Measurements from ENCODE around the gene EPS8L2. TPM values are rescaled to one million over a fixed set of nuclear protein-coding genes. Genes with fewer than 3 reads are reported as not detected.

EPS8L2 gene
- total and polyA plus RNA-seq, 2 of the 13 experiments (the other 11 are each of a cell fraction or from before 2014, with no cell fraction given), result 89.3 to 416 TPM

DNA sequence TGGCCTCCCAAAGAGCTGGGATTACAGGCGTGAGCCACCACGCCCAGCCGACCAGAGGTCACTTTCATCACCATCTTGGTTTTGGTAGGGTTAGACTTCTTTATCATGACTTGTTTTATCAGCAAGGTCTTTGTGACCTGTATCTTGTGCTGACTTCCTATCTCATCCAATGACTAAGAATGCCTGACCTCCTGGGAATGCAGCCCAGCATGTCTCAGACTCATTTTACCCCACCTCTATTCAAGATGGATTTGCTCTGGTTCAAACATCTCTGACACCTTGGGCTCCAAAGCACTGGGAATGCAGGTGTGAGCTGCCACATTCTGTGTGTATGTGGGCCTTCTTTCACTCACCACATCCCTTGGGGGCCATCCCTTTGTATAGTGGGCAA lies 36.1 kb downstream of the EPS8L2 start:
- POLR2A ChIA-PET, result no interaction called here
- Histone ChIP-seq H4K20me1 (ENCODE audit: insufficient read depth, low read length) (no peaks in the 10 kb centered on the region), H3K36me3 (replicated peaks in 1 of 2; ENCODE audit: control insufficient read depth in 1 of 2, insufficient read depth in 2 of 2, low read length in 2 of 2) (no peaks in the 10 kb centered on the region), H3K9ac (ENCODE audit: insufficient read depth, low read depth, low read length) (no peak overlapping the region), H3K4me3 (replicated peaks in 1 of 3; ENCODE audit: insufficient read depth in 1 of 3, low read depth in 2 of 3, low read length in 3 of 3) (no peak overlapping the region), H3K4me2 (ENCODE audit: low read depth, low read length) (no peak overlapping the region), H3K9me3 (ENCODE audit: low read length) (no peaks in the 10 kb centered on the region), H2AFZ (ENCODE audit: low read length) (no peak overlapping the region), H3K79me2 (ENCODE audit: insufficient read depth, low read length) (no peaks in the 10 kb centered on the region), H3K27ac (ENCODE audit: extremely low read length, insufficient read depth, low read length) (no peak overlapping the region), H3K4me1 (ENCODE audit: insufficient read depth, low read length) (peaks cover 23% of the 10 kb centered on the region), H3K27me3 (ENCODE audit: control insufficient read depth in 1 of 2, insufficient read depth in 2 of 2, low read length in 2 of 2) (peaks cover 0 to 10% of the 10 kb centered on the region in 2 experiments; a peak in 4 of 5 replicates)
- FAIRE-seq, result no peak
- CTCF ChIA-PET (ENCODE audit: low intra/inter-chr PET ratio, low total read pairs), result no interaction called here
- intact Hi-C loops (cut with micrococcal nuclease; ENCODE audit: unreplicated experiment), result no loop called here
- 19% methylated on average over 3 of the region's 3 CpGs for WGBS (ENCODE audit: low lambda C conversion rate)
- TF ChIP-seq ZNF891 (CRISPR knock-in tag; IDR thresholded peaks at IDR 0.05) (no peak), MAF1 (CRISPR knock-in tag; IDR thresholded peaks at IDR 0.05; ENCODE audit: borderline replicate concordance) (no peak), ZNF772 (CRISPR knock-in tag; IDR thresholded peaks at IDR 0.05) (no peak), EED (CRISPR knock-in tag; IDR thresholded peaks at IDR 0.05) (no peak), MAFF (IDR thresholded peaks at IDR 0.05; ENCODE audit: low read depth, low read length) (no peak), ZFP1 (CRISPR knock-in tag; IDR thresholded peaks at IDR 0.05) (no peak), ZNF7 (CRISPR knock-in tag; IDR thresholded peaks at IDR 0.05) (no peak), ZNF451 (CRISPR knock-in tag; IDR thresholded peaks at IDR 0.05) (no peak), TBL1XR1 (IDR thresholded peaks at IDR 0.05; ENCODE audit: borderline replicate concordance, low read length, partially characterized antibody) (no peak), SMC3 (IDR thresholded peaks at IDR 0.05; ENCODE audit: low read length) (no peak), ZSCAN9 (CRISPR knock-in tag; IDR thresholded peaks at IDR 0.05; ENCODE audit: borderline replicate concordance) (no peak)
- TF ChIP-seq, protein P1, sequence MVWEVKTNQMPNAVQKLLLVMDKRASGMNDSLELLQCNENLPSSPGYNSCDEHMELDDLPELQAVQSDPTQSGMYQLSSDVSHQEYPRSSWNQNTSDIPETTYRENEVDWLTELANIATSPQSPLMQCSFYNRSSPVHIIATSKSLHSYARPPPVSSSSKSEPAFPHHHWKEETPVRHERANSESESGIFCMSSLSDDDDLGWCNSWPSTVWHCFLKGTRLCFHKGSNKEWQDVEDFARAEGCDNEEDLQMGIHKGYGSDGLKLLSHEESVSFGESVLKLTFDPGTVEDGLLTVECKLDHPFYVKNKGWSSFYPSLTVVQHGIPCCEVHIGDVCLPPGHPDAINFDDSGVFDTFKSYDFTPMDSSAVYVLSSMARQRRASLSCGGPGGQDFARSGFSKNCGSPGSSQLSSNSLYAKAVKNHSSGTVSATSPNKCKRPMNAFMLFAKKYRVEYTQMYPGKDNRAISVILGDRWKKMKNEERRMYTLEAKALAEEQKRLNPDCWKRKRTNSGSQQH (CRISPR knock-in tag; IDR thresholded peaks at IDR 0.05; ENCODE audit: low read depth), result no peak
- TF ChIP-seq, protein P2, sequence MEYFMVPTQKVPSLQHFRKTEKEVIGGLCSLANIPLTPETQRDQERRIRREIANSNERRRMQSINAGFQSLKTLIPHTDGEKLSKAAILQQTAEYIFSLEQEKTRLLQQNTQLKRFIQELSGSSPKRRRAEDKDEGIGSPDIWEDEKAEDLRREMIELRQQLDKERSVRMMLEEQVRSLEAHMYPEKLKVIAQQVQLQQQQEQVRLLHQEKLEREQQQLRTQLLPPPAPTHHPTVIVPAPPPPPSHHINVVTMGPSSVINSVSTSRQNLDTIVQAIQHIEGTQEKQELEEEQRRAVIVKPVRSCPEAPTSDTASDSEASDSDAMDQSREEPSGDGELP (IDR thresholded peaks at IDR 0.05; ENCODE audit: borderline replicate concordance, low read depth), result no peak
- TF ChIP-seq, protein P3, sequence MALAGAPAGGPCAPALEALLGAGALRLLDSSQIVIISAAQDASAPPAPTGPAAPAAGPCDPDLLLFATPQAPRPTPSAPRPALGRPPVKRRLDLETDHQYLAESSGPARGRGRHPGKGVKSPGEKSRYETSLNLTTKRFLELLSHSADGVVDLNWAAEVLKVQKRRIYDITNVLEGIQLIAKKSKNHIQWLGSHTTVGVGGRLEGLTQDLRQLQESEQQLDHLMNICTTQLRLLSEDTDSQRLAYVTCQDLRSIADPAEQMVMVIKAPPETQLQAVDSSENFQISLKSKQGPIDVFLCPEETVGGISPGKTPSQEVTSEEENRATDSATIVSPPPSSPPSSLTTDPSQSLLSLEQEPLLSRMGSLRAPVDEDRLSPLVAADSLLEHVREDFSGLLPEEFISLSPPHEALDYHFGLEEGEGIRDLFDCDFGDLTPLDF (CRISPR knock-in tag; IDR thresholded peaks at IDR 0.05), result no peak
- TF ChIP-seq, protein P4, sequence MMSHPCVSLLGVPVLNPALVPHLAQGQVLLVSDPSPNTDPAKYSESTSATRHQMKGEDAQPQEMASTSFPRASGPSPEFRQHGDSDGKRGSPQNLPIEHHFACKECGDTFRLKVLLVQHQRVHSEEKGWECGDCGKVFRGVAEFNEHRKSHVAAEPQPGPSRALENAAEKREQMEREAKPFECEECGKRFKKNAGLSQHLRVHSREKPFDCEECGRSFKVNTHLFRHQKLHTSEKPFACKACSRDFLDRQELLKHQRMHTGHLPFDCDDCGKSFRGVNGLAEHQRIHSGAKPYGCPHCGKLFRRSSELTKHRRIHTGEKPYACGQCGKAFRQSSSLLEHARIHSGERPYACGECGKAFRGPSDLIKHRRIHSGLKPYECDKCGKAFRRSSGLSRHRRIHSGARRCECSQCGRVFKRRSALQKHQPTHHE (CRISPR knock-in tag; IDR thresholded peaks at IDR 0.05; ENCODE audit: borderline replicate concordance), result no peak
- TF ChIP-seq, protein P5, sequence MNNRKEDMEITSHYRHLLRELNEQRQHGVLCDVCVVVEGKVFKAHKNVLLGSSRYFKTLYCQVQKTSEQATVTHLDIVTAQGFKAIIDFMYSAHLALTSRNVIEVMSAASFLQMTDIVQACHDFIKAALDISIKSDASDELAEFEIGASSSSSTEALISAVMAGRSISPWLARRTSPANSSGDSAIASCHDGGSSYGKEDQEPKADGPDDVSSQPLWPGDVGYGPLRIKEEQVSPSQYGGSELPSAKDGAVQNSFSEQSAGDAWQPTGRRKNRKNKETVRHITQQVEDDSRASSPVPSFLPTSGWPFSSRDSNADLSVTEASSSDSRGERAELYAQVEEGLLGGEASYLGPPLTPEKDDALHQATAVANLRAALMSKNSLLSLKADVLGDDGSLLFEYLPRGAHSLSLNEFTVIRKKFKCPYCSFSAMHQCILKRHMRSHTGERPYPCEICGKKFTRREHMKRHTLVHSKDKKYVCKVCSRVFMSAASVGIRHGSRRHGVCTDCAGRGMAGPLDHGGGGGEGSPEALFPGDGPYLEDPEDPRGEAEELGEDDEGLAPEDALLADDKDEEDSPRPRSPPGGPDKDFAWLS (CRISPR knock-in tag; IDR thresholded peaks at IDR 0.05; ENCODE audit: borderline replicate concordance), result no peak
- no peak for DNase-seq (ENCODE audit: low spot score)
- BruUV-seq (replicated peaks), result no TSS peak
- no peak for ATAC-seq
- in situ Hi-C loops (cut with HindIII; ENCODE audit: extremely low pct_ligation_motif_present, low pct_unique_long_range_greater_than_20kb), result no loop called here

Measured in HepG2 (cell line).